GM18508 (cell line): ENCODE measurements around the gene HIRA.
A peak's percentile ranks its signal among the peaks of the same experiment; 100 is the strongest.
"Not testable (repeated sequence)": the region's sequence is repeated elsewhere in the genome, so short reads cannot be mapped to it uniquely, and the experiment has no call there.

Experiments used
- ATAC-seq: cut with Tn5 transposase; IDR thresholded peaks from one replicate; pipeline ENCODE4 v1.9.1; 2021; ENCODE audit warnings: moderate number of reproducible peaks; ENCODE audit not compliant: insufficient read depth, unreplicated experiment

Gene HIRA

DNA sequence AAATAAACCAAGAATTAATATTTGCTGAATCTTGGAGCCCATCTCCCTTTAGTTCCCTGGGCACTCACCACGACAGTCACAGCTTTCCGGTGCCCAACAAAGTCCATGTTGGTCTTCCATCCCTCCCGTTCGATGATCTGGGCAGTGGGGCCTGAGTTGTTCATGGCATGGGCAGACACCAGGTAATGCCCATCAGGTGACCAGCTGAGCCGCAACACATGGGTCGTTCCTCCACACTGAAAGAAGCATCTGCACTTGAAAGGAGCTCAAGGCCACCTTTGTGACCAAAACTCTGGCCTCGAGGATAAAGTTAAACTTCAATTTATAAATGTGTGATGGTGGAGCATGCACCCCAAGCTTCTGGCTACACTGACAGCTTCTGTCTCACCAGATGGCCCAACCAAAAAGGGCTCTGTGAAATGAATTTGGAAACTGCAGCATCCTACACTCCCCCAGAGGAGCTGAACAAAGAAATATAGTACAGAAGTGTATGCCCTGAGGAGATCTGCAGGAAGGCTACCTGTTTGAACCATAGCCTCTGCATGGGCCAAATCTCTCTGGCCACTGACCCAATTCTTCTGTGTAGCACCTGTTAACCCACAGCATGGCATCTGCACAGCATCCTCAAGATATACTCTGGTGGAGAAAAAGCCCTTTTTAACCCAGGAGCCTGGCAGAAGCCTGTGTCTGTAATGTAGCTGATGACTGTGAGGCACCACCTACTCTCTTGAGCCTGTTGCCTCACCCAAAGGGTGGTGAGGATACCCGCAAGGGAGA lies 37.1 kb downstream of the HIRA start:
- ATAC-seq: no peak

GRCh38 chr22:19393704-19394103 lies 37.8 kb downstream of the HIRA start:
- no peak for ATAC-seq

DNA sequence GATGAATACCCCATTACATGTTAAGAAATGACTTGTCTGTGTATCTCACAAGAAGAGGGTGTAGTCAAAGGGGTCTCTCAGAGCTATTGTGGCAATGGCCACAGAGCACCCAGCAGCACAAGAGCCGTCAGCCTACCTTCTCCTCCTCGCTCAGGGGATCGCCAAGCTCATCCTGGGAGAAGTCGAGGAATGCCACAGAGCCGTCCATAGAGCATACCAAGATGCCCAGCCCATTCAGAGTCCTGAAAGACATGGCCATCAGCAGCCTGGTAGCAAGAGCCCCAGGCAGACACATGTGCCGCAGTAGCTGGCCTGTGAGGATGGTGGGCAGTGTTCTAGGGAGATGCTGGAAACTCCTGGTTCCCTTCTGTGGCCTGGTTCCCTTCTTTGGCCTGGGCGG lies 44.0 kb downstream of the HIRA start:
- no peak for ATAC-seq

- ATAC-seq: no peak
Measured at GRCh38 chr22:19387038-19387437, 44.5 kb downstream of the HIRA start.

DNA sequence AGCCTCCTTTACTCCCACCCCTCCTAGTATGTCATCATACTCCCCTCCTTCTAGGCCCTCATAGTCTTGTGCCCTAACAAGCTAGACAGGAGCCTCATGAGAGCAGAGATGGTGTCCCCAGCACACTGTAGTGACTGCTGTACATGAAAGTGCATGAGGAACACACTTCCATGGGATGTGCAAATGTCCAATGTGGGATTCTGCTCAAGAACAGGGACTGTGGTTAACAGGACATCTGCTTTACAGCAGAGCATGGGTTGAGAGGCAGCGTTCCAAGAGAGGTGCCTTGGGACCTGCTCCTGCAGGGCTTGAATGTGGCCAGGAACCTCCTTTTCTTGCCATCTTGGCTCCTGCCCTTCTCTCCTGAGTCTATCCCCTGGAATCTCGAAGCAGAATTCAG lies 45.3 kb downstream of the HIRA start:
- no peak for ATAC-seq

GRCh38 chr22:19385221-19385906 lies 46.2 kb downstream of the HIRA start:
- no peak for ATAC-seq

- no peak for ATAC-seq
Measured at GRCh38 chr22:19383292-19383691, 48.2 kb downstream of the HIRA start.

DNA sequence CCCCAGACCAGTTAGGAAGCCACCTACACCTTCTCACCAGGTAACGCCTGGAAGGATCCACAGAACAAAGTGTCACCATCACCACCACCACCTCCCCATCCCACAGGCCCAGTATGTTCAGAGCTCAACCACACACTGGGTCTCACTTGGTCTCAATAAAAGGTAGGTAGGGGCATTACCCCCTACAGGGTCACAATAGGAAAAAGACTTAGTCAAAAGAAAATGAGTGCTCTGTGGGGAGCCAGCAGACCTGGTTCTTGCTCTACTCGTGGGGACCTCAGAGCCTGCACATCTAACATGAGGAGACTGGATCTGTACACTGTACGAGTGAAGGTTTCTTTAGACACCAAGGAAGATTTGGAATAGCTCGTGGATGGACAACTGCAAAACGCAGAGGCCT lies 49.3 kb downstream of the HIRA start:
- no peak for ATAC-seq

DNA sequence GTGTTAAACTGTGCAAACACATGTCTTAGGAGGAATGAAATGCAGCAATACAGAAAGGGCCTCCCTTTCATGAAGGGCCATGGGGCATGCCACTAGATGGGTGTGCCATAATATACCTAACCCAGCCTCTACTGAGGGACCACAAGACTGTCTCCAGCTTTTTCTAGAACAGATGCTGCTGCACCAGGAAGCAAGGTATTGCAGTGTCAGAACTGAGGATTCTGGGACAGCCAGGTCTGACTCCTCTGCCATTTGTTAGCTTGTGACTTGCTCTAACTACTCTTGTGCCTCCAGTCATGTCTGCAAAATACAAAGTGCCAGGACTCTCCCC lies 53.2 kb downstream of the HIRA start:
- no peak for ATAC-seq

DNA sequence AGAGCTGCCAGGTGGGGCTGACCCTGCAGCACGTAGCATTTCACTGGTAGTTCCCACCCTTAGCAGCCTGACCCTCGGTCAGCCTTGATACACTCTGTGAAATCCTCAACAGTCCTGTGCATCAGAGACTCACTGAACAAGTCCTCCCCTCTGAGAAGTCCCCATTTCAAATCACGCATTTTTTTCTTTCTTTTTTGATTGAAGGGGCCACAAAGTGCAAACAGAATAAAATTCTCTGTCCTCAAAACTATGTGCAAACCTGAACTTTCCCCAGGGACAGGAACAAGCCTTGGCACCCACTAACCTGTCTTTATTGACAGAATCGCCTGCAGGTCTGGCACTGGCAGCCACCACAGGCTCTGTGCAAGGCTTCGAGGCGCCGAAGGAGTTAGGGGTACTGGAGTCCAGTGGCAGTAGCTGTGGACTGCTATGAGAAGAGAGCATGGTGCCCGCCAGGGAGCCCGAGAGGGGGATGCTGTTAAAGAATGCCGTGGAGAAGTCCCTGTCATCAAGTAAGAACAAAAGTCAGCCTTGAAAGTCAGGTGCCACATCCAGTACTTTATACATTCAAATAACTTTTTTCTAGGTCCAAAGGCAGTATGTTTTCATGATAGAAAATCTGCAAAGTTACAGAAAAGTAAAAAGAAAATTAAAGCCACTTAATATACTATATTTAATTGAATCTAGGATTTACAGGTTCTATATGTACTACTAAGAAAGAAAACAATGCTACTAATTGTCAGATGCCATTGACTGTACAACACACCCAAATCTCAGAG lies 53.8 kb downstream of the HIRA start:
- ATAC-seq: no peak

- ATAC-seq: no peak
Measured at GRCh38 chr22:19376971-19377370, 54.6 kb downstream of the HIRA start.

GRCh38 chr22:19376247-19376646 lies 55.3 kb downstream of the HIRA start:
- no peak for ATAC-seq

GRCh38 chr22:19375435-19375834 lies 56.1 kb downstream of the HIRA start:
- no peak for ATAC-seq

GRCh38 chr22:19374410-19374809 lies 57.1 kb downstream of the HIRA start:
- no peak for ATAC-seq

DNA sequence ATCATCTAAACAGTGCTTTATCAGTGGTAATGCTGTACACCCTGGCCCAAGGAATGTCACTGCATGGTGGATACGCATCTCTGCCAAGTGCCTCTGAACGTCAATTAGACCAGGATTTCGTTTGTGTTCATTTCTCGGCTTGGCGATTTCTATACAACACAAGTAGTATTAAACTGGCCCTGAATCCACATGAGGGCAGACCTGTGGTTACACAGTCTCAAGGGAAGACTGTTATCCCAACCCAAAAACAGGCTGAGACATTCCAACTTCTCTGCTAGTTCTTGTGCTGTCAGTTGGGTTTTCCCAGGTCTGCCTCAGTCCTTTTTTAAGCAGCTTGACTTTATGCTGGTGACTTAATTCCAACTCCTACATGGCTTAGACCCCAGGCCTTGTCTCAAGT lies 58.1 kb downstream of the HIRA start:
- ATAC-seq: no peak

- ATAC-seq: no peak
Measured at GRCh38 chr22:19371893-19372292, 59.6 kb downstream of the HIRA start.

DNA sequence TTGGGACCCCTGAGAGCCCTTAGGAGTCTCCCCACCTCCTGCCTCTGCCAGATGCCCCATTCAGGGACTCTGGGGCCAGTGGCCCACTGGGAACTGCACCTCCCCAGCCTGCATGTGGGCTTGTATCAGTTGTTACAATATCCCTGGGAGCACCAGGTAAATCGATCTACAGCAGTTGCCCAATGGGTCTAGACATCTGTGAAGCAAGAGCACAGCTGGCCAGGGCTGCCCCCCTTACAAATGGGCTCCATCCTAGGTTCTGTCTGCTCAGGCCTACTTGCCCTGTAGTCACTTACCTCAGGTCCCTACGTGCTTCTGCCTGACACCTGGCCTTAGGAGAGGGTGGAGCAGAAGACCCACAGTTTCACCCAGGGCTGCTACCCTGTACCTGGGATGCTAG lies 62.7 kb downstream of the HIRA start:
- ATAC-seq: no peak

- no peak for ATAC-seq
Measured at GRCh38 chr22:19367763-19368367, 63.7 kb downstream of the HIRA start.

DNA sequence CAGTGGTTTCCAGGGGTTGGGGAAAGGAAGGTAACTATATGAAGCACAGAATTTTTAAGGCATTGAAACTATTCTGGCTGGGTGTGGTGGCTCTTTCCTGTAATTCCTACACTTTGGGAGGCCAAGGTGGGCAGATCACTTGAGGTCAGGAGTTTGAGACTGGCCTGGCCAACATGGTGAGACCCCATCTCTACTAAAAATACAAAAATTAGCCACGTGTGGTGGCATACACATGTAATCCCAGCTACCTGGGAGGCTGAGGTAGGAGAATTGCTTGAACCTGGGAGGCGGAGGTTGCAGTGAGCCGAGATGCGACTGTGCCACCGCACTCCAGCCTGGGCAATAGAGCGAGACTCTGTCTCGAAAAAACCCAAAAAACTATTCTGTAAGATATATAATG lies 68.0 kb downstream of the HIRA start:
- not testable (repeated sequence) for ATAC-seq

- peak; percentile 59 for ATAC-seq
Measured at GRCh38 chr22:19361501-19362103, 69.9 kb downstream of the HIRA start.

- no peak for ATAC-seq
Measured at GRCh38 chr22:19360862-19361261, 70.7 kb downstream of the HIRA start.
